ENCODE measurements around the gene HOXA11.

- peak; percentile 88 for TF ChIP-seq CTCF (conservative IDR thresholded peaks at IDR 0.05; ENCODE audit: low read depth, low read length)
- peak; percentile 77 for TF ChIP-seq EZH2 (IDR thresholded peaks at IDR 0.05; ENCODE audit: borderline replicate concordance, low read depth, low read length, poor library complexity, severe bottlenecking)
Measured at GRCh38 chr7:27150568-27151340, 34.3 kb downstream of the HOXA11 start.

Measured in A673 (cell line).